Heart left ventricle (tissue), 16 donors: ENCODE results near the gene RAI2. TPM values are rescaled to one million over a fixed set of nuclear protein-coding genes. Genes with fewer than 3 reads are reported as not detected.

Experiments used
- ATAC-seq, 4 donors: fragments of 200-7000 bp; cut with Tn5 transposase; one replicate each; pipeline ENCODE4 v1.9.1; 2020 to 2022; ENCODE audit warnings: moderate library complexity in 4 of 4, mild to moderate bottlenecking in 3 of 4, moderate number of reproducible peaks in 1 of 4
- DNase-seq, 5 donors: peaks; one replicate each; pipeline ENCODE4 v3.0.0-alpha.2; 2020
- H3K27ac ChIP-seq, 12 donors: fragments of 200-600 bp; sonication (generic) in 4 of 12; one replicate each; pipeline versions ENCODE4 v1.5.0 to v1.8.0; 2016 to 2022; ENCODE audit warnings: mild to moderate bottlenecking in 2 of 12
- H3K27me3 ChIP-seq, 9 donors: fragments of 200-600 bp; sonication (generic) in 2 of 9; one replicate each; pipeline versions ENCODE4 v1.5.1 to v1.8.0; 2016 to 2022; ENCODE audit warnings: mild to moderate bottlenecking in 3 of 9
- H3K36me3 ChIP-seq, 9 donors: fragments of 200-600 bp; sonication (generic) in 2 of 9; one replicate each; pipeline versions ENCODE4 v1.5.0 to v1.8.0; 2018 to 2022; ENCODE audit warnings: mild to moderate bottlenecking in 2 of 9
- H3K4me1 ChIP-seq, 12 donors: fragments of 200-600 bp; sonication (generic) in 4 of 12; one replicate each; pipeline versions ENCODE4 v1.5.0 to v1.8.0; 2016 to 2022; ENCODE audit warnings: mild to moderate bottlenecking in 3 of 12
- H3K4me3 ChIP-seq, 12 donors: fragments of 200-600 bp; sonication (generic) in 4 of 12; one replicate each; pipeline versions ENCODE4 v1.5.0 to v1.8.0; 2017 to 2022; ENCODE audit warnings: mild to moderate bottlenecking in 9 of 12, moderate library complexity in 4 of 12
- H3K9me3 ChIP-seq, 12 donors: fragments of 200-600 bp; sonication (generic) in 4 of 12; one replicate each; pipeline versions ENCODE4 v1.5.0 to v1.8.0; 2016 to 2022; ENCODE audit warnings: mild to moderate bottlenecking in 1 of 12
- CTCF ChIP-seq, 12 donors: fragments of 200-600 bp; sonication (generic) in 4 of 12; IDR thresholded peaks; one replicate each; pipeline versions ENCODE4 v1.5.0 to v1.8.0; 2018 to 2022; ENCODE audit warnings: antibody characterized with exemption in 12 of 12, mild to moderate bottlenecking in 5 of 12
- POLR2A ChIP-seq, 2 donors: fragments of 450-650 bp; IDR thresholded peaks; one replicate each; pipeline ENCODE4 v1.6.1; 2017; ENCODE audit warnings: antibody characterized with exemption in 2 of 2, mild to moderate bottlenecking in 2 of 2, moderate library complexity in 2 of 2
- WGBS, 4 donors: extraction: QIAGEN DNeasy Blood & Tissue Kit in 2 of 4; methylation state at CpG; one replicate each; pipeline versions ENCODE4 v1.1.5 to v1.1.7; 2013 to 2018; 5-methylcytosine and 5-hydroxymethylcytosine counted together
- intact Hi-C, 10 donors: fragments of 100-400 bp; cut with DNase I; formaldehyde crosslinking; loops; one replicate each; pipeline versions ENCODE4 v1.11.1 to v1.14.2; 2022
- long read RNA-seq, 3 donors: library from polyadenylated mRNA; unstranded; transcript quantifications; one replicate each; pipeline ENCODE4 v2.0.0, GENCODE V29; 2020 to 2021
- polyA plus RNA-seq, 2 donors: library from polyadenylated mRNA; stranded (reverse); fragments of 200-250 nt; gene quantifications; one replicate each; pipeline ENCODE4 v1.2.3, GENCODE V29; 2013
- total RNA-seq, 9 donors: library from RNA; depleted of rRNA in 2 of 9; stranded (reverse); fragments of >200 nt in 2 of 9; fragmentation: NEBNext Ultra II Directional in 3 of 9; extraction: Animal tissue kit (Norgen Biotek cat#: 25700) in 3 of 9; gene quantifications; one replicate each; pipeline versions ENCODE4 v1.1.0 to v1.2.4, GENCODE V29; 2016 to 2023
- donor health status: ischemic (EF 13 %, LVEDD 7.1; RV severe dilation, severe dysfunction).
- donor health status: healthy with polysubstance abuse.
- donor health status: DM: no; HTN: yes; CAD: no.
- donor health status: DM: no; HTN: no; CAD: no.
- donor health status: ischemic (EF 25% LVEDD 6.9; RV normal size, moderate dysfunction).
- donor health status: ischemic (EF 25% LVEDD 5.7; RV mildly dilated, moderate dysfunction).
- donor health status: healthy.
- donor health status: DM: yes; HTN: yes; CAD: no.
- donor health status: ischemic (EF 35%, LVEDD 5.7; RV mildly dilated, moderate dysfunction).
- donor health status: nonischemic (EF 11% LVEDD 7.7; RV severe dilation, severe dysfunction).
- donor health status: DM: yes; HTN: yes; CAD: no.
- donor health status: PGD.
- donor health status: ischemic (EF 29% LVEDD 5.4; RV normal size, mild dysfunction).
- donor health status: nonischemic (EF 23%, LVEDD 6.1; RV moderate dilation, normal function).

The RAI2 gene
- total RNA-seq = 10 to 100 TPM; 16.2 to 31.3 (median 22.4) TPM
- polyA plus RNA-seq = 10 to 100 TPM; 17.8 to 21.5 TPM
- long read RNA-seq, donor 1, transcript RAI2-204 (2 exons, 2,224 nt) = major isoform, 7 of 39 reads
- long read RNA-seq, donor 1, partial matches to known transcripts = 0 of 39 reads
- long read RNA-seq, donor 1, other reads (novel, unspliced or antisense) = 30 of 39 reads
- long read RNA-seq, donor 2, partial matches to known transcripts = 0 of 30 reads
- long read RNA-seq, donor 2, other reads (novel, unspliced or antisense) = 24 of 30 reads
- long read RNA-seq, donor 3, partial matches to known transcripts = 0 of 41 reads
- long read RNA-seq, donor 3, other reads (novel, unspliced or antisense) = 36 of 41 reads

GRCh38 chrX:17860811-17861488 is at the start of gene RAI2:
TSS of gene RAI2 (minus strand) at chrX:17861298. CDS start at chrX:17802010, 59,288 bp downstream.
- Histone ChIP-seq H3K27me3 (peaks cover 0 to 31% (median 0%) of the 10 kb centered on the region in 9 donors), H3K9me3 (no peaks in the 10 kb centered on the region), H3K36me3 (no peaks in the 10 kb centered on the region), H3K4me1 (peaks cover 0 to 6% (median 0%) of the 10 kb centered on the region in 12 donors), H3K27ac (peak within 1 kb of the TSS in 11 of 12 donors; percentile 56 to 84 (median 79)), H3K4me3 (peak within 1 kb of the TSS; percentile 28 to 90 (median 70))
- 1 to 40% (median 10%) methylated on average over 34 to 96 of the region's 98 CpGs for WGBS, 4 donors
- ATAC-seq = peak; percentile 20 to 70 (median 64)
- TF ChIP-seq POLR2A (IDR thresholded peaks at IDR 0.05) (peak in 1 of 2 donors; percentile 44), CTCF (IDR thresholded peaks at IDR 0.05) (peak in 4 of 12 donors; percentile 12 to 25 (median 18))
- intact Hi-C loops = loop anchor here in 5 of 10 donors (5.0 to 10.0 kb wide), 4 partner anchors 39 to 116 kb away; no protein-coding TSS in a partner anchor
- DNase-seq = peak; percentile 33 to 61 (median 48)

- H3K27me3 ChIP-seq = peaks cover 0 to 3% (median 0%) of the 10 kb centered on the region in 9 donors
- TF ChIP-seq CTCF (IDR thresholded peaks at IDR 0.05) (peak in 4 of 12 donors; percentile 10 to 48 (median 35)), POLR2A (IDR thresholded peaks at IDR 0.05) (no peak)
- H3K9me3 ChIP-seq = peaks cover 0 to 5% (median 0%) of the 10 kb centered on the region in 12 donors
- no peaks in the 10 kb centered on the region for H3K4me1 ChIP-seq
- 74 to 94% (median 89%) methylated on average over 1 of the region's 1 CpG for WGBS, 4 donors
- no peak overlapping the region for H3K27ac ChIP-seq
- no peaks in the 10 kb centered on the region for H3K36me3 ChIP-seq
- no peak for ATAC-seq
- H3K4me3 ChIP-seq = no peak overlapping the region
- intact Hi-C loops = no loop called here
- DNase-seq = no peak
These were observed 27.3 kb upstream of the RAI2 start for GRCh38 chrX:17888421-17888820.

- H3K27me3 ChIP-seq = peaks cover 0 to 6% (median 0%) of the 10 kb centered on the region in 9 donors
- H3K36me3 ChIP-seq = no peaks in the 10 kb centered on the region
- TF ChIP-seq POLR2A (IDR thresholded peaks at IDR 0.05) (no peak), CTCF (IDR thresholded peaks at IDR 0.05) (no peak)
- intact Hi-C loops = no loop called here
- ATAC-seq (no peak), DNase-seq (no peak)
- H3K4me3 ChIP-seq = no peak overlapping the region
- no peaks in the 10 kb centered on the region for H3K4me1 ChIP-seq
- no peaks in the 10 kb centered on the region for H3K9me3 ChIP-seq
- WGBS, 4 donors = 77 to 91% (median 88%) methylated on average over 2 of the region's 2 CpGs
- H3K27ac ChIP-seq = no peak overlapping the region
These were observed 21.6 kb upstream of the RAI2 start for GRCh38 chrX:17882680-17883079.
